ENCODE data around the gene PIGS. TPM values are rescaled to one million over a fixed set of nuclear protein-coding genes. Genes with fewer than 3 reads are reported as not detected.

PIGS gene
- total and polyA plus RNA-seq, 9 of the 15 experiments (the other 6 are each of a cell fraction or from before 2014, with no cell fraction given): 47.5 to 138 (median 57.6) TPM

DNA sequence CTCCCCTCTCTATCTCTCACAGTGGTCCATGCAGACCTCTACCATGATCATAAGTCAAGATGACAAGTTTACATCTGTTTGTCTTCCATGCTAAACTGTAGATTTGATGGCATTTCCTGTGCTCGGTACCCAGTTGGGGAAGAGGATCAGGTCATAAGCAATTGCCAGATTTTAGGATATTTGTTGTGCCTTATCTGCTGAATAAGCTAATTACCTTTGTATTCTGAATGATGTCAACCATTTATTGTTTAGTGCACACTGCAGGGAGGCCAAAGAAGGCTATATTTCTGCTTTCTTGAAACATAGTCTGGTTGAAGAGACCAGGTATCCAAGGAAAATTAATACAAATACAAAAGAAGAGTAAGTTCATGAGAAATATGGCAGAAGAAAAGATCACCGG, 11.2 kb upstream of the PIGS start:
- Histone ChIP-seq H4K20me1 (replicated peaks; ENCODE audit: control insufficient read depth, insufficient read depth, low read length) (no peaks in the 10 kb centered on the region), H3K4me3 (no peak overlapping the region), H2AFZ (ENCODE audit: low read depth, low read length) (no peak overlapping the region), H3K27me3 (ENCODE audit: control insufficient read depth in 2 of 2, insufficient read depth in 2 of 2, low read length in 2 of 2) (no peaks in the 10 kb centered on the region), H3K4me2 (ENCODE audit: insufficient read depth, low read length) (no peak overlapping the region), H3K36me3 (ENCODE audit: control insufficient read depth, insufficient read depth, low read length) (peaks cover 95% of the 10 kb centered on the region), H3K79me2 (ENCODE audit: control insufficient read depth, insufficient read depth, low read length) (no peaks in the 10 kb centered on the region), H3K4me1 (replicated peaks in 1 of 2; ENCODE audit: control insufficient read depth in 2 of 2, insufficient read depth in 2 of 2, low read length in 2 of 2) (peaks cover 2 to 4% of the 10 kb centered on the region in 2 experiments; a peak in 4 of 5 replicates), H3K9ac (ENCODE audit: insufficient read depth in 1 of 2, low read depth in 2 of 2, low read length in 2 of 2) (no peak overlapping the region), H3K27ac (ENCODE audit: extremely low read depth, low read depth, low read length) (no peak overlapping the region), H3K9me3 (replicated peaks; ENCODE audit: control insufficient read depth, insufficient read depth, low read depth, low read length) (no peaks in the 10 kb centered on the region), H3K9me1 (ENCODE audit: control insufficient read depth, insufficient read depth, low read length) (peaks cover 3% of the 10 kb centered on the region)
- in situ Hi-C loops (cut with MboI): no loop called here
- WGBS (ENCODE audit: insufficient coverage, low coverage, missing lambda C conversion rate): 95% methylated on average over 2 of the region's 2 CpGs
- BruUV-seq (replicated peaks): no TSS peak
- TF ChIP-seq ZNF316 (IDR thresholded peaks at IDR 0.05): peak; percentile 82
- TF ChIP-seq MAFF (IDR thresholded peaks at IDR 0.05; ENCODE audit: low read length): peak; percentile 42; the same call in 1 of the 2 replicates
- no peak for TF ChIP-seq NBN (IDR thresholded peaks at IDR 0.05; ENCODE audit: low read depth)
- TF ChIP-seq C11orf30 (IDR thresholded peaks at IDR 0.05; ENCODE audit: low read depth): peak; percentile 65
- TF ChIP-seq MAFG (tag; conservative IDR thresholded peaks at IDR 0.05): peak; percentile 60
- TF ChIP-seq POLR2AphosphoS5 (IDR thresholded peaks at IDR 0.05; ENCODE audit: control insufficient read depth, insufficient read depth, low read depth, low read length): no peak
- TF ChIP-seq, protein P1, sequence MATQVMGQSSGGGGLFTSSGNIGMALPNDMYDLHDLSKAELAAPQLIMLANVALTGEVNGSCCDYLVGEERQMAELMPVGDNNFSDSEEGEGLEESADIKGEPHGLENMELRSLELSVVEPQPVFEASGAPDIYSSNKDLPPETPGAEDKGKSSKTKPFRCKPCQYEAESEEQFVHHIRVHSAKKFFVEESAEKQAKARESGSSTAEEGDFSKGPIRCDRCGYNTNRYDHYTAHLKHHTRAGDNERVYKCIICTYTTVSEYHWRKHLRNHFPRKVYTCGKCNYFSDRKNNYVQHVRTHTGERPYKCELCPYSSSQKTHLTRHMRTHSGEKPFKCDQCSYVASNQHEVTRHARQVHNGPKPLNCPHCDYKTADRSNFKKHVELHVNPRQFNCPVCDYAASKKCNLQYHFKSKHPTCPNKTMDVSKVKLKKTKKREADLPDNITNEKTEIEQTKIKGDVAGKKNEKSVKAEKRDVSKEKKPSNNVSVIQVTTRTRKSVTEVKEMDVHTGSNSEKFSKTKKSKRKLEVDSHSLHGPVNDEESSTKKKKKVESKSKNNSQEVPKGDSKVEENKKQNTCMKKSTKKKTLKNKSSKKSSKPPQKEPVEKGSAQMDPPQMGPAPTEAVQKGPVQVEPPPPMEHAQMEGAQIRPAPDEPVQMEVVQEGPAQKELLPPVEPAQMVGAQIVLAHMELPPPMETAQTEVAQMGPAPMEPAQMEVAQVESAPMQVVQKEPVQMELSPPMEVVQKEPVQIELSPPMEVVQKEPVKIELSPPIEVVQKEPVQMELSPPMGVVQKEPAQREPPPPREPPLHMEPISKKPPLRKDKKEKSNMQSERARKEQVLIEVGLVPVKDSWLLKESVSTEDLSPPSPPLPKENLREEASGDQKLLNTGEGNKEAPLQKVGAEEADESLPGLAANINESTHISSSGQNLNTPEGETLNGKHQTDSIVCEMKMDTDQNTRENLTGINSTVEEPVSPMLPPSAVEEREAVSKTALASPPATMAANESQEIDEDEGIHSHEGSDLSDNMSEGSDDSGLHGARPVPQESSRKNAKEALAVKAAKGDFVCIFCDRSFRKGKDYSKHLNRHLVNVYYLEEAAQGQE (IDR thresholded peaks at IDR 0.05; ENCODE audit: borderline replicate concordance): no peak
- TF ChIP-seq, protein P1 (CRISPR knock-in tag; IDR thresholded peaks at IDR 0.05; ENCODE audit: low read depth): no peak
- ATAC-seq (no peak), FAIRE-seq (no peak), DNase-seq (ENCODE audit: extremely low read depth in 1 of 4, low spot score in 3 of 4) (no peak)
- intact Hi-C loops (cut with micrococcal nuclease): no loop called here
- ChIA-PET CTCF (ENCODE audit: low intra/inter-chr PET ratio) (no interaction called here), POLR2A (interaction anchor here (1.0 to 16.7 kb wide), 3 partner anchors 10 to 79 kb away, joined by 4 to 274 read pairs (median 26); partner anchors contain the start of genes PIGS, SDF2, SPAG5 and SUPT6H)
